HCT116 (cell line): ENCODE data around the gene SH2D1A.

Source experiments
- CEBPB ChIP-seq: IDR thresholded peaks from 2 replicates; pipeline ENCODE4 v1.6.1; 2012; ENCODE audit warnings: low read depth
- POLR2A ChIP-seq: IDR thresholded peaks from 2 replicates; pipeline ENCODE4 v1.7.0; 2011; ENCODE audit warnings: borderline replicate concordance; ENCODE audit not compliant: insufficient read depth, insufficient read length; ENCODE audit errors: extremely low read depth
- POLR2AphosphoS5 ChIP-seq: IDR thresholded peaks from 2 replicates; pipeline ENCODE4 v1.6.1; 2011; ENCODE audit warnings: mild to moderate bottlenecking, low read depth, low read length, moderate library complexity
- REST ChIP-seq: IDR thresholded peaks from 2 replicates; pipeline ENCODE4 v1.6.1; 2012; ENCODE audit warnings: low read depth
- SP1 ChIP-seq: IDR thresholded peaks from 2 replicates; pipeline ENCODE4 v1.6.1; 2012; ENCODE audit warnings: low read depth
- TCF7L2 ChIP-seq: IDR thresholded peaks from 2 replicates; pipeline ENCODE4 v1.7.0; 2011; ENCODE audit warnings: borderline replicate concordance, inconsistent platforms; ENCODE audit not compliant: insufficient read depth, insufficient read length; ENCODE audit errors: extremely low read depth
- YY1 ChIP-seq: IDR thresholded peaks from 2 replicates; pipeline ENCODE4 v1.6.1; 2011; ENCODE audit warnings: low read length, low read depth, moderate library complexity, mild to moderate bottlenecking; ENCODE audit not compliant: insufficient replicate concordance; ENCODE audit errors: extremely low read depth
- TF ChIP-seq, protein P1 (sequence below), 3 experiments: fragments of 200-600 bp in 1 of 3; sonication (generic) in 1 of 3; IDR thresholded peaks in 2 of 3; conservative IDR thresholded peaks in 1 of 3; 2 replicates each; pipeline ENCODE4 v1.5.1; 2012 to 2017; ENCODE audit warnings: low read depth in 2 of 3, low read length in 2 of 3, antibody characterized with exemption in 1 of 3, borderline replicate concordance in 1 of 3, control low read depth in 1 of 3, mild to moderate bottlenecking in 1 of 3, mixed read lengths in 1 of 3, mixed run types in 1 of 3, moderate library complexity in 1 of 3; ENCODE audit not compliant: insufficient read depth in 1 of 3

DNA sequence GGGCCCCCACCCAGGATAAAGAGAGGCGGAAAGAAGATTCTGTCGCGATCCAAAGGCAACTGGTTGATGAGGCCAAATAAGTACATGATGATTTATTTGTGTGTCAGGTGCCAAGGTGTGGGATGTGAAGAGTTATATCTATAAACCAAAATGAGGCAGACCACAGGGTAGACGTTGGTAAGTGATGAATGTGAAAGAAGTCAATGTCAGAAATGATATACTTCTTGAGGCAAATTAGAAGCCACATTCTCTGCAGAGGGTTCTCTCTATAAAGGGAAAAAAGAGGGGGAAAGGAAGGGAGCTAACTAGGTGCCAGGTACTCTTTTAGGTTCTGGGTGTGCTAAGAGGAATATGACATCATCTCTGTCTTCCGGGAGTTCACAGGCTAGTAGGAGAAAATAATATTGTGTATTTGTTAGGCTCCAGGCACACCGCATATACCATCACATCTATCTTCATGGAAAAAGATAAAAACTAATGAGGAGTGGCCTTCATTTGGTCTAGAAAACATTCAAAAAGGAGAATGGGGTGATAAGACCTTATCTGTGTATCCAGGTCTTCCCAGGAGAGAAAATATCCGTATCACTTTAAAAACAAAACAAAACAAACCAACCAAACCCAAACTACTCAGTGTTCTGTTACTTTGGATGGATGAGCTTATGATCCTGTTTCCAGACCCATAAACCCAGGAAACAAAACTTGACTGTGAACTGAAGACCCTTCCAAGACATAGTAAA is 4.8 kb upstream of the SH2D1A start:
- no peak for TF ChIP-seq POLR2A
- TF ChIP-seq, protein P1, sequence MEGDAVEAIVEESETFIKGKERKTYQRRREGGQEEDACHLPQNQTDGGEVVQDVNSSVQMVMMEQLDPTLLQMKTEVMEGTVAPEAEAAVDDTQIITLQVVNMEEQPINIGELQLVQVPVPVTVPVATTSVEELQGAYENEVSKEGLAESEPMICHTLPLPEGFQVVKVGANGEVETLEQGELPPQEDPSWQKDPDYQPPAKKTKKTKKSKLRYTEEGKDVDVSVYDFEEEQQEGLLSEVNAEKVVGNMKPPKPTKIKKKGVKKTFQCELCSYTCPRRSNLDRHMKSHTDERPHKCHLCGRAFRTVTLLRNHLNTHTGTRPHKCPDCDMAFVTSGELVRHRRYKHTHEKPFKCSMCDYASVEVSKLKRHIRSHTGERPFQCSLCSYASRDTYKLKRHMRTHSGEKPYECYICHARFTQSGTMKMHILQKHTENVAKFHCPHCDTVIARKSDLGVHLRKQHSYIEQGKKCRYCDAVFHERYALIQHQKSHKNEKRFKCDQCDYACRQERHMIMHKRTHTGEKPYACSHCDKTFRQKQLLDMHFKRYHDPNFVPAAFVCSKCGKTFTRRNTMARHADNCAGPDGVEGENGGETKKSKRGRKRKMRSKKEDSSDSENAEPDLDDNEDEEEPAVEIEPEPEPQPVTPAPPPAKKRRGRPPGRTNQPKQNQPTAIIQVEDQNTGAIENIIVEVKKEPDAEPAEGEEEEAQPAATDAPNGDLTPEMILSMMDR (IDR thresholded peaks at IDR 0.05 in 2 of 3, conservative IDR thresholded peaks at IDR 0.05 in 1 of 3; ENCODE audit: borderline replicate concordance in 1 of 3, insufficient read depth in 1 of 3, low read depth in 2 of 3, low read length in 2 of 3) = no peak
- no peak for TF ChIP-seq YY1
- no peak for TF ChIP-seq SP1
- TF ChIP-seq CEBPB = no peak
- no peak for TF ChIP-seq REST
- TF ChIP-seq POLR2AphosphoS5 = no peak
- no peak for TF ChIP-seq TCF7L2
